ENCODE data around the gene FARS2.

Gene FARS2

DNA sequence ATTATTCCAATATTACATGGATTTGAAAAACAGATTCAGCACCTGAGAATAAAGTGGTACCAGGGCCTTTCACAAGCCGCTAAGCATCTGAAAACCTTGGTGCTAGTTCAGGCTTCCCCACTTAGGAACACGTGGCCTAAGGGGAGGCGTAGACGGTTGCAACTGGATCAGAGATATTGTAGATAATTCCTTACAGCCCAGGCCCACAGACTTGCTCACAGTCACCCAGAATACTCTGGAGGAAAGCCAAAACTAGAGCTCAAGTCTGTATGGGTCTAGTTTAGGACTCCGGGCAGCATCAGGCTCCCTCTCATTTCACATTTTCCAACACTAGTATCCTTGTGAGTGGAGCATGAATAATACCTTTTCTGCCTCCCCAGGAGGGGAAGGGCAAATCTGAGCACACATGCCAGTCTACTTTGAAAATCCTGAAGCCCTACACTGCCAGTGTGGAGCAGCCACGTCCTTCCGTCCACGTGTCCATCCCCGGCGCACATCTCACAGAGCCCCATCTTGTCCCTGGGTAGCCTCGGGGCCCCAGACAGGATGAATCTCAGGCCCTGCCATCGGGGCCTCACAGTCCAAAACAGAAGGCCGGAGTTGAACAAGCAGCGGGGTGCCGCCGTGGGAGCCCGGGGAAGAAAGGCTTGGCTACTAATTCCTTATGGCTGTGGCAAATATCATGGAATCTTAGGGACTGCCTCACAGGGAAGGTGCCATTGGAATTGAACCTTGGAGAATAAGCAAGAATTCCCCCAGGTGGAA is 446.1 kb downstream of the FARS2 start:
- DNase-seq, result no peak
- no peak for TF ChIP-seq GATA1 (IDR thresholded peaks at IDR 0.05; ENCODE audit: low read depth, low read length)
- TF ChIP-seq POLR2A (IDR thresholded peaks at IDR 0.05; ENCODE audit: low read length), result no peak

DNA sequence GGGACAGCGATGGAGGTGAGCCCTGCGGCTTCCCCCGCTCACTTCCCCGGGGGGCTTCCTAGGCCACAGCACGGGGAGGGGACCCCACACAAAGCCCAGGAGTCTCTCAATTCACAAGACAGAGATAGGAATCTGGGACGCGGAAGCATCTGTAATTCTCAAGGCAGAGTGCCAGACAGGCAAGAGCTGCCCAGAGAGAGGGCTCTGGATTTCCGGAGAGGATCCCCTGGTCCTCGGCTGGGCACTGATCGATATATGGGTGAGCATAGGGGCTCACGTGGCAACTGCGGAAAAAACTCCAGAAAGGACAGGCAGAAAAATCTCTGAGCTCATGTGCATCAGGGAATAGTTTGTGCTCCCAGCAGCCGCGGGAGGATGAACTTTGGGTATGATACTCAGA is 449.2 kb downstream of the FARS2 start:
- DNase-seq, result no peak
- TF ChIP-seq POLR2A (IDR thresholded peaks at IDR 0.05; ENCODE audit: low read length) (no peak), GATA1 (IDR thresholded peaks at IDR 0.05; ENCODE audit: low read depth, low read length) (no peak)

DNA sequence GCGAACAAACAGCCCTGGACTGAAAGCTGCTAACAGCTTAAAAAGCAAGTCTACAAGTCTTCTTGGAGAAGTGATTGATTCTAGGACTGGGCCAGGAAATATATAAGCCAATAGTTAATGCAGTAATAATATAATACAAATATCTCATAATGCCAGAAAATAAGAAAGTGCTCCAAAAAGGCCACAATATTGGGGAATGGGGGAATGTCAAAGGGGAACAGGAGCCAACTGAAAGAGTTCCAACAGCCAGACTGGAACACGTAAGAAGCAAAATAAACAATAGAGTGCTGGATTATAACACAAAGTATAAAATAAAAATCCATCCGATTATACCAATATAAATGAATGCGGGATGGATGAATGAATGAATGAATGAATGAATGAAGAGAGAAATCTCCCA is 449.6 kb downstream of the FARS2 start:
- no peak for TF ChIP-seq POLR2A (IDR thresholded peaks at IDR 0.05; ENCODE audit: low read length)
- no peak for TF ChIP-seq GATA1 (IDR thresholded peaks at IDR 0.05; ENCODE audit: low read depth, low read length)
- no peak for DNase-seq

GRCh38 chr6:5712349-5713215 is 451.3 kb downstream of the FARS2 start:
- no peak for DNase-seq
- TF ChIP-seq POLR2A (IDR thresholded peaks at IDR 0.05; ENCODE audit: low read length) (no peak), GATA1 (IDR thresholded peaks at IDR 0.05; ENCODE audit: low read depth, low read length) (no peak)

- TF ChIP-seq GATA1 (IDR thresholded peaks at IDR 0.05; ENCODE audit: low read depth, low read length), result no peak
- no peak for TF ChIP-seq POLR2A (IDR thresholded peaks at IDR 0.05; ENCODE audit: low read length)
- DNase-seq, result no peak
Observed at GRCh38 chr6:5713519-5713918, 452.2 kb downstream of the FARS2 start.

DNA sequence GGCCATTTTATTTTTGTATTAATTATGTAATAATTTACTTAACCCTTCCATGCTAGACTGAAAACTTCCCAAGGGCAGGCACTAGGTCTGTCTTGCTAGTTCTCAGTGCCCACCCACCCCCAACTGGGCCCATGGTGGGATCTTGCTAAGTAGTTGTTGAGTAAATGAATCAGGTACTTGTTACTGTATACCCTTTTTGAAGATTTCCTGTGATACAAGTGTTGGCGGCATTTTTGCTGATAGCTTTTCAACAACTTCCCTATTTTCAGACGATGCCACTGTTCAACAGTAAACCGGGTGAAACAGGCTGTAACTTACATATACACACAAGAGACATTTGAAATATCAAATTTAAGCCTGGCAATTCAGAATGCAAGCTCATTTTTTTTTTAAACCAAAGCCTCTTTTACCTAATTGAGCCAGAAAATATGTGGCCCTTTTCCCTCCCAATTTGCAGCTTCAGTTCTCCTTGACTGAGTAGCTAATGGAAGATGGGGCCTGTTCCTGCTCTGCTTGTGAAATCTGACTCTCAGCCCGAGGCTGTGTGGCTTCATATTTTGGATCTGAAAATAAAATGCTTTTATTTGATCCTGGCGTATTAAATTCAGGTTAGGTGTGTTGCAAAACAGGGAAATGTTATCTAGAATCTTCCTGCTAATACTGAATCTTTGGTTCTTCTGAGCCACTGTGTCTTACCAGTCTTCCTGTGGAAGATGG is 457.1 kb downstream of the FARS2 start:
- DNase-seq, result no peak

DNA sequence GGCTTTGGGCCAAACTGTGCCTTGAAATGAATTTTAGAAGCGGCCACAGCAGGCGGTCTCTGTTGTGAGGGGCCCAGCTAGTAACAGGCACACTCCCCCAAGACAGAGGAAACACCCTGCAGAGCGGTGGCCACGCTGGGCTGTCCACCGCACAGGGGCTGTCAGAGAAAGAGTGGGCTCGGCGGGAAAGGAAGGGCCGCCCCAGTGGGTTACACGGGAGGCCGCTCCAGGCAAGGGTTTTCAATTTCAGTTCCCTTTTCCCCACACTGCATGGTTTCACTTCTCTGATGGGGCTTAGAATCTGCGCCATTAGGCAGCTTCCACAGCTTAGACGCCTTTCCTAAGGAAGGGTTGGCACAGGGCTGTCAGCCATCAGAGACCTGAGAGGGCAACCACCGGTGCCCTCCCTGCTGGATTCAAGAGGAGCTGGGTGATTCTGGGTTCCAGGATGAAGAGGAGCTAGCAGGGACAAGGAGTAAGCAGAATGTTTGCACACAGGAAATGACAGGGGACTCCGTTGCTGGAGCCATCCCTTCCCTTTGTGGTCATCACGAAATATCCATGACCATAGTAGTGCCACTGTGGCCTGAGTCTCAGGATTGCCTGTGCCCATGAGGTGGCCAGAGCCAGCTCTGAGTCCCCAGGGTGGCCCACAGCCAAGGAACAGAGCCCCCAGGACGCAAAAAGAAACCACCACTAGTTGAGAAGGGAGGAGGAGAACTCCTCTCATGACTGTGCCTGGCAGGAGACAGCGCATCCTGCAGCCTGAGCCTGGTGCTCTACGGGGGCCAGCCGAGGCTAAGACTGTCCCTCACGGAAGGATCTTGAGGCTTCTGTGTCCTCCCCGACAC is 462.8 kb downstream of the FARS2 start:
- TF ChIP-seq POLR2A (IDR thresholded peaks at IDR 0.05; ENCODE audit: low read length) (no peak), GATA1 (IDR thresholded peaks at IDR 0.05; ENCODE audit: low read depth, low read length) (no peak)
- no peak for DNase-seq

More for the DNA sequence above, 457.1 kb downstream of the FARS2 start:
- TF ChIP-seq POLR2A (IDR thresholded peaks at IDR 0.05; ENCODE audit: low read length) (no peak), GATA1 (IDR thresholded peaks at IDR 0.05; ENCODE audit: low read depth, low read length) (no peak)

DNA sequence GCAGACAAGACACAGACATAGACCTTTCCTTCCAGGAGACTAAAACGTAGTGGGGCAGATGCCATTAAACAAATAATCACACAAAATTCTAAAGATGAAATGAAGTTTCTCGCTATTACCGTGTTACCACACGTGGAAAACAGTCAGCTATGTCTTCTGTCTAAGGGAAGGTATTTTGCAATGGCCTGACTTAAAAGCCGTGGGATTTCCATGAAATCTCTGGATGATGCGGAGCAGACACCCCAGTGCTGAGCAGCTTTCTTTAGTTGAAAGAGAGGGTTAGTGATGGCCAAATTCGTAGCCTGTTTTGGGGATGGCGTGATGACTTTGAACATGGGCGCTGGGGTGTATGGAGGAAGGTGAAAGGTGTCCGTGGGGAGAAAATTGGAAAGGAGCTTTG is 463.6 kb downstream of the FARS2 start:
- TF ChIP-seq POLR2A (IDR thresholded peaks at IDR 0.05; ENCODE audit: low read length) (no peak), GATA1 (IDR thresholded peaks at IDR 0.05; ENCODE audit: low read depth, low read length) (no peak)
- no peak for DNase-seq

DNA sequence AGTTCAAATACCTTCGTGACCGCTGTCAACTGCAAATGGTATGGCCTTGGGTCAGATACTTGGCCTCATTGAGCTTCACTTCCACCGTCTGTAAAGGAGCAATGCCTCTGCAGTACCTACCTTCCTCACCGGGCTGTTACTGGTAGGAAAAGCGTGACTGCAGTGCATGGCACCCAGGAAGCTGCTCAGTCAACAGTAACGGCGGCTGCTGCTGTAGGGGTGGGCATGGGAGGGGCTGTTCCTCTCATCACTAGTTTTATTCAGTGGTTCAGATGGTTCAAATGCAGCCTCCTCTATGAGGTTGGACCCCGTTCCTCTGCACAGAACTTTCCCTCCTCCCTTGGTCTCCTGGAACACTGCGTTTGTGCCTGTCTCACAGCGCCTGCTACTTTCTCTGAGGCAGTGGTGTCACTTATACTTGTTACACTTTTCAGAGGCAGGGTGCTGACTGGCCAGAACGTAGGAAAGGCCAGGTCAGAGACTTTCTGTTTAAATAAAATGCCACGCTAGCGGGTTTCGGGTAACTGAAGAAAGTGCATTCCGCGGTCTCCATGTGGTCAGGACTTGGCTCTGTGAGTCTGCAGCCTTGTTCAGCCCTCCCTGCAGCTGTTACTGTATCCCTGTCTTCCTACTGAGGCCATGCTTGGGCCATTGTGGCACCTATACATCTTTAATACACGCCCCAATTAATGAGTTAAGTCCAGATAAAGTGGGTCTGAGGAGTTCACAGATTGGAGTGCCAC is 465.8 kb downstream of the FARS2 start:
- no peak for DNase-seq

DNA sequence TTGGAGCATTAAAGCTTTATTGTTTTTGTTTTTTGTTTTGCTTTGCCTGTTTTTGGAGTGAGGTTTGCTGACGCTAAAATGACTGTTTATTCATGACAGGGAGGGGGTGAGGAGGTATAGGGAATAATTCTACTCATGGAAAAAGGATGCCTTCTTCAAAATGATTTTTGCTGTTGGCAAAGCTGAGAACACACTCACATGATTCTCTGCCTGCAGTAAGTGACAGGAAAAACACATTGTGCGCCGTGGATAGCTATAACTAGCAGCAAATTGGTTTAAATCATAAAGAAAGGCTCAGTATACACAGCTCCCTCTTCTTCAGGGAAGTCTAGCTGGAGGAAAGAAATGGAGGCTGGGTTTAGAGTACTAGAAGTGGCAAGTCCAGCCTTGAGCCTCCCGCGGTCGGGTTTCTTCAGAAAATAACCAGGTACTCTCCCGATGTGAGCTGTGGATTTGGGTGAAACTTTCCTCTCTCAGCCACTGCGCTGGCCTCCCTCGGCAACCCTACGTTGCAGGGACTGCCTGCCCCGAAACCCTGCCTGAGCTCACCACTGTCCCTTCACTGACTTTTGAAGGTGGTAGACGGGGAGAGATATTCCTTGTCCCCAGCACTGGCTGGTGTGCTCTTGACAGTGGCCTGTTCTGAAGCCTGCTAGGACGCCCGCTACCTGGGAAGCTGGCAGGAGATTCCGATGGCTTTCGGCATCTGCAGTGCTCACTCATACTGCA is 467.2 kb downstream of the FARS2 start:
- TF ChIP-seq POLR2A (IDR thresholded peaks at IDR 0.05; ENCODE audit: low read length) (no peak), GATA1 (IDR thresholded peaks at IDR 0.05; ENCODE audit: low read depth, low read length) (no peak)
- DNase-seq, result no peak

More for the DNA sequence above, 465.8 kb downstream of the FARS2 start:
- no peak for TF ChIP-seq POLR2A (IDR thresholded peaks at IDR 0.05; ENCODE audit: low read length)
- no peak for TF ChIP-seq GATA1 (IDR thresholded peaks at IDR 0.05; ENCODE audit: low read depth, low read length)

DNA sequence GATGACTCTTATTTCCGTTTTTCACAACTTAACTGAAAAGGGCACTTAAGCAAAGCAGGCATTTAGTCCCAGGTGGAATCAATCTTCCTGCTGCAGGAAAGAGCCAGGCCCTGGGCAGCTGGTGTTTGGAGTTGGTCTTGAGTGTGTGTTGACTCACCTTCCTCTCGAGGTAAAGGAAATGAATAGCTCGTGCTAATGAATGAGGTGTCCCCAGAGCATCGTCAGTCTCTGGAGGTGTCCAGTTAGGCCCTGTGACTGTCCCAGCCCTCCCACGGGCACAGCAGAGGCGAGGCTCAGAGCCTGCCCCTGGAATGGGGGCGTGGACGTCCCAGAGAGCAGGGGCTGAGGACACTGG is 467.7 kb downstream of the FARS2 start:
- TF ChIP-seq GATA1 (IDR thresholded peaks at IDR 0.05; ENCODE audit: low read depth, low read length) (no peak), POLR2A (IDR thresholded peaks at IDR 0.05; ENCODE audit: low read length) (no peak)
- DNase-seq, result no peak
